Epithelial cell of proximal tubule (primary cell): ENCODE results near the gene EIF1AY. TPM values are rescaled to one million over a fixed set of nuclear protein-coding genes. Genes with fewer than 3 reads are reported as not detected.

Experiments
- DNase-seq: peaks from one replicate; pipeline ENCODE4 v3.0.0-alpha.2; 2011; ENCODE audit warnings: low read depth
- H3K4me3 ChIP-seq: 2 replicates; pipeline ENCODE4 v1.5.1; 2011; ENCODE audit warnings: low read depth, mild to moderate bottlenecking, low read length
- total RNA-seq: library from RNA; depleted of rRNA; stranded (reverse); fragments of >200 nt; gene quantifications from 2 replicates; pipeline ENCODE4 v1.2.3, GENCODE V29; 2015
- TF ChIP-seq, protein P1 (sequence below): conservative IDR thresholded peaks from 2 replicates; pipeline ENCODE4 v1.5.1; 2012; ENCODE audit warnings: low read depth, mild to moderate bottlenecking, low read length

Gene EIF1AY, protein sequence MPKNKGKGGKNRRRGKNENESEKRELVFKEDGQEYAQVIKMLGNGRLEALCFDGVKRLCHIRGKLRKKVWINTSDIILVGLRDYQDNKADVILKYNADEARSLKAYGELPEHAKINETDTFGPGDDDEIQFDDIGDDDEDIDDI
- 31.3 and 32.0 TPM in 2 replicates for total RNA-seq

DNA sequence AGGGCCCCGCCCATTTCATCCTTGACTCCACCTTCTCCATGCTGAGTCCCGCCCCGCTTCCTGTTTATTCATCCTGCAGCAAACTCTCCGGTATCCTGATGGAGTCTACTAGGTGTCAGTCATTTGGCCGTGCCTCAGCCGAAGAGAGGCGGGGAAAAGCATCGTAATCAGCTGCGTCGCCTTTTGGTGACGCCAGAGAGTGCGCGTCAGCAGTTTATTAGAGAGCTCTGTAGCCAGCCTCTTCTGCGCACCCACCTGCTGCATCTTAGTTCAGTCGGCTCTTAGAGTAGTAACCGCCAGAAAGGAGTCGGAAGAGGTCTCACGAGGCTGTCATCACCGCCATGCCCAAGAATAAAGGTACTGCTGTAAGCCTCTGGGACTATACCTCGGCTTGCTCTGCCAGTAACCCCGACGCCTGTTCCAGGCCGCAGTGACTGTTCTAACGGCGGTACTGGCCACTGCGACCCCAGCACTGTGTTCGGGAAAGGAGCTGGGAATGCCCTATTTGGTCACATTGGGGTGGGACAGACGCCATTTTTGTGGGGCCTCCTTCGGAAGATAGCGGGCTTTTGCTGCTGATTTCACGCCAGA is at the start of gene EIF1AY:
Gene EIF1AY (plus strand): TSS at position 246 of the 591 bp plus-strand sequence. CDS start 96 bp downstream, at position 342.
- DNase-seq: peak; percentile 58
- peak within 1 kb of the TSS; percentile 79 for H3K4me3 ChIP-seq
- TF ChIP-seq, protein P1, sequence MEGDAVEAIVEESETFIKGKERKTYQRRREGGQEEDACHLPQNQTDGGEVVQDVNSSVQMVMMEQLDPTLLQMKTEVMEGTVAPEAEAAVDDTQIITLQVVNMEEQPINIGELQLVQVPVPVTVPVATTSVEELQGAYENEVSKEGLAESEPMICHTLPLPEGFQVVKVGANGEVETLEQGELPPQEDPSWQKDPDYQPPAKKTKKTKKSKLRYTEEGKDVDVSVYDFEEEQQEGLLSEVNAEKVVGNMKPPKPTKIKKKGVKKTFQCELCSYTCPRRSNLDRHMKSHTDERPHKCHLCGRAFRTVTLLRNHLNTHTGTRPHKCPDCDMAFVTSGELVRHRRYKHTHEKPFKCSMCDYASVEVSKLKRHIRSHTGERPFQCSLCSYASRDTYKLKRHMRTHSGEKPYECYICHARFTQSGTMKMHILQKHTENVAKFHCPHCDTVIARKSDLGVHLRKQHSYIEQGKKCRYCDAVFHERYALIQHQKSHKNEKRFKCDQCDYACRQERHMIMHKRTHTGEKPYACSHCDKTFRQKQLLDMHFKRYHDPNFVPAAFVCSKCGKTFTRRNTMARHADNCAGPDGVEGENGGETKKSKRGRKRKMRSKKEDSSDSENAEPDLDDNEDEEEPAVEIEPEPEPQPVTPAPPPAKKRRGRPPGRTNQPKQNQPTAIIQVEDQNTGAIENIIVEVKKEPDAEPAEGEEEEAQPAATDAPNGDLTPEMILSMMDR: no peak

DNA sequence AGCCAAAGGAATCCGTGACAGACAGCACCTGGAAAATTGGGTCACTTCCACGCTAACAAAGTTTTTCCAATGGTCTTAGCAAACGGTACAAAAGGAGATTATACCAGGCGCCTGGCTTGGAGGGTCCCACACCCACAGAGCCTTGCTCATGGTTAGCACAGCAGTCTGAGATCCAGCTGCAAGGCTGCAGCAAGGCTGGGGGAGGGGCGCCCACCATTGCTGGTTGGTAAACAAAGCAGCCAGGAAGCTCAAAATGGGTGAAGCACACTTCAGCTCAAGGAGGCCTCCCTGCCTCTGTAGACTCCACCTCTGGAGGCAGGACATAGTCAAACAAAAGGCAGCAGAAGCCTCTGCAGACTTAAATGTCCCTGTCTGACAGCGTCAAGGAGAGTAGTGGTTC is 47.1 kb upstream of the EIF1AY start:
- TF ChIP-seq, protein P1: no peak
- no peak overlapping the region for H3K4me3 ChIP-seq
- no peak for DNase-seq

DNA sequence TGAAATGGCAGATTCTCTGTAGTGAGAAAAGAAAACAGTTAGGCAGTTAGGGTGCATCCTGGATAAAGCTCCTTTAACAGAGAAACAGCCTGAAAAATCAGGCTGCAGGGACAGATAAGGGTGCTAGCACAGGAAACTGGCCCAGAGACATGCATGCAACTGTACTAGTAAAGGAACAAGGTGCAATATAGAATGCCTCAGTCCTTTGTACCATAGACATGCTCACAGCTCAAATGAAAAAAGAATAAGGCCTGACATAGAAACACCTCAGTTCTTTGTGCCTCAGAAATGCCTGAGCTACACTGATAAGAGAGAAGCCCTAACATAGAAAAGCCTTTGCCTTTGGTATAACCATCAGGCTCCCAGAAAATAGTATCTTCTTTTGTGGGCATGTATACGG is 37.4 kb upstream of the EIF1AY start:
- TF ChIP-seq, protein P1: no peak
- H3K4me3 ChIP-seq: no peak overlapping the region
- no peak for DNase-seq

DNA sequence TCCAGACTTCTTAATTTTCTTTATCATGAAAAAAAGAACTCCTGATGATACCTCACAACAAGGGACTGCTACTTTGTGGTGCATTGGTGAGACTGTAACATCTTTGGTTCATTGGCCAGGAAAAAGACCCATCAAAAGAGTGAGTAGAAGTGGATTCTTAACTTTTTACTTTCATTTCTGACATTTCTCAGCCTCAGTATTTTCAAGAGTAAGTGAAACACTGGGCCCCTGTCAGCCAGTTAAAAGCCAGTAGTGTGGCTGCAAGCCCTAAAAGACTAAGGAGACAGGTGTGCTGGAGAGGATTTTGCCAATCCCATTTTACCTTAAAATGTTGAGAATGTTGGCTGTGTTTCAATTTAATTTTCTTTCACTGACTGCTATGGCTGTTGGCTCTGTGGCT is 36.6 kb upstream of the EIF1AY start:
- TF ChIP-seq, protein P1: no peak
- H3K4me3 ChIP-seq: no peak overlapping the region
- DNase-seq: no peak

DNA sequence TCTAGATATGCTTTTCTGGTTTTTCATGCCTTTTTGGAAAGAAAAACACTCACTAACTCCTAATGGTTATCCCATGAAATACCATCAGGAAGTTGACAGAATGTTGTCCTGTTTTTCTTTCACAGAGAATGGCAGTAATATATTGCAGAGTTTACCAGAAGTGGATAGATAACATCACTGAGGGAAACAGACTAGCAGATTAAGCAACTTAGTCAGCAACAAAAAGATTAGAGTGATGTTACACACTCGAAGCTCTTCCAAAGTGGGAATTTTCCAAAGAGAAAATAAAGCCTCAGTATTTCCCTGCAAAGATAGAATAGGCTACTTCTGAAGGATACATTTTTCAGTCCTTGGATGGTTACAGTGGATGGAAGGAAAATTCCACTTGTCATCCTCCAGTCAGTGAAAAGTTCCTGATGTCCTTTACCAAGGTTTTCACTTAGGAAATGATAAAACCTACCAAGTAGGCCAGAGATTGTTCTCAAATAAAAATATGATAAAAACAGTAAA is 31.1 kb upstream of the EIF1AY start:
- no peak overlapping the region for H3K4me3 ChIP-seq
- TF ChIP-seq, protein P1: no peak
- DNase-seq: no peak

DNA sequence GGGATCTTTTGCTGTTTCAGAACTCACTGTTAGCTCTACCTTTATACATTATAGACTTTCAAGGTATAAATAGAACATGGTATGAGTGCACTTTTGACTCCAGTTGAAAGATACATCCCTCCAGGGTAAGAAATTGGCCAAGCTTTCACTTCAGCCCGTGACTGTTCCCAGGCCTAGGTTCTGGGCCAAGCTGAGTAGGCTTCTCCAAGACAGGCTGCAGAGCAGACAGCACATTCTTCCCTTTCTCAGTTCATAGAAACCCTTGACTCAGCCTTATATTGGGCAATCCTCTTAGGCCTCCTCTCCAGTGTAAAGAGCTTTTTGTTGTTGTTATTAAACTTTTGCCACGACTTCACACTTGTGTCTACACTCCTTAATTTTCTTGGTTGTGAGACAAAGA is 29.5 kb upstream of the EIF1AY start:
- TF ChIP-seq, protein P1: no peak

DNA sequence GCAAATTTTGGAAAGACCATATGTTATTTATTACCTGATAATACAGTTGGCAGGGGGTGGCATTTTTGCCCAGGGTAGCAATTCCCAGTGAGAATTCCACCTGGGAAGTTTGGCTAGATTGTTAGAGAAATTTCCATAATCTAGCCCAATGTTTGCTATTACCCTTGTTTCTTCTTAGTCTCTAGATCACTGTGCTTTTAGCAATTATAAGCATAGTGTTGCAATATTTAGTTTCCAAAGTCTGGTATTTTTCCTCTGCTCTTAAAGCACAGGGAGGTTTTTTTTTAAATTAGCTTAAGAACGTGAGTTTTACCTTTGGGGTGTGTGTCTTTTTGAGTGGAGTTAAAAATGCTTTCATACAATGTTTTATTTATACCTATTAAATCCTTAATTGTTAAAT is 26.3 kb upstream of the EIF1AY start:
- no peak for DNase-seq
- TF ChIP-seq, protein P1: no peak
- no peak overlapping the region for H3K4me3 ChIP-seq

More for the DNA sequence above, 29.5 kb upstream of the EIF1AY start:
- no peak overlapping the region for H3K4me3 ChIP-seq
- DNase-seq: no peak
